Measurements from ENCODE around the gene RASA3. TPM values are rescaled to one million over a fixed set of nuclear protein-coding genes. Genes with fewer than 3 reads are reported as not detected.

The RASA3 gene
- total and polyA plus RNA-seq, 2 of the 8 experiments (the other 6 are each of a cell fraction or from before 2014, with no cell fraction given) = 7.5 to 21.9 TPM

DNA sequence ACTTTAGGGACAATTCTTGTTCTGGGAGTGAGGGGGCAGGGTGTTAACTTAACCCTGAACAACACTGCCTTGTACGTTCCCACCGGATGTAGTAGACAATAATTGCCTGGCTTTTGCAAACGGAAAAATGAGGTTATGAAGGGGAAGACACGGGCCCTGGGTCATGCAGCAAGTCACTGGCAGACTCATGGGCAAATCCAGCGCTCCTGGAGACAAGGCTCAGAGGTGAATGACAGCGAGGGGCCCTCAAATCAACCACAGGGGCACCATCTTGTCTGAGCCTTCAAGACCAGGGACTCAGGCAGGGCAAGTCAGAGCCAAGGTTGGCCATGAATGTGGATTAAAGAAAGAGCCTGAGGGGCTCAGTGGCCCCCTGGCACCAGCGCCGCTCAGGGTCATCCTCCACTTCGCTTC, 2.8 kb downstream of the RASA3 start:
- FAIRE-seq = no peak
- H4K91ac ChIP-seq (replicated peaks; ENCODE audit: insufficient read length, low read length) = no peak overlapping the region
- ChIA-PET POLR2A (ENCODE audit: partially characterized antibody) (no interaction called here), CTCF (ENCODE audit: partially characterized antibody) (interaction anchor here (1.8 kb wide), 1 partner anchor 17 kb away, joined by 7 read pairs; no protein-coding TSS in a partner anchor)
- no peak overlapping the region for H3K4me3 ChIP-seq (ENCODE audit: extremely low read depth in 1 of 4, insufficient read depth in 2 of 4, low read depth in 3 of 4, low read length in 4 of 4)
- no peak overlapping the region for H2AFZ ChIP-seq (ENCODE audit: low read length)
- H3K23ac ChIP-seq (ENCODE audit: insufficient read length) = no peak overlapping the region
- WGBS, 2 experiments (ENCODE audit: extremely low coverage in 1 of 2, insufficient coverage in 1 of 2, insufficient read length in 1 of 2, insufficient replicate concordance in 2 of 2, low coverage in 1 of 2, low lambda C conversion rate in 2 of 2, missing lambda C conversion rate in 1 of 2) = 84% methylated on average over 9 of the region's 9 CpGs; no CpG with 5 or more reads in 1 of the 2 experiments
- H3K9me3 ChIP-seq (ENCODE audit: insufficient read depth in 2 of 2, low read depth in 1 of 2, low read length in 1 of 2) = no peaks in the 10 kb centered on the region
- peaks cover 2 to 14% of the 10 kb centered on the region in 2 experiments for H4K20me1 ChIP-seq (replicated peaks in 1 of 2; ENCODE audit: control insufficient read depth in 1 of 2, insufficient read depth in 2 of 2, low read length in 2 of 2)
- H4K8ac ChIP-seq (ENCODE audit: extremely low read depth, insufficient read depth, low read length) = no peak overlapping the region; the same call in 1 of the 2 replicates
- H3K4me2 ChIP-seq (ENCODE audit: insufficient read depth in 1 of 2, low read depth in 2 of 2, low read length in 2 of 2) = no peak overlapping the region; a peak in 1 of 4 replicates
- H2BK120ac ChIP-seq (replicated peaks; ENCODE audit: low read depth, low read length) = no peak overlapping the region
- peaks cover 0 to 53% of the 10 kb centered on the region in 2 experiments; a peak in 3 of 4 replicates for H3K79me2 ChIP-seq (ENCODE audit: control insufficient read depth in 1 of 2, insufficient read depth in 2 of 2, low read length in 2 of 2)
- no peak overlapping the region for H4K5ac ChIP-seq (ENCODE audit: insufficient read length, low read depth, low read length)
- H3K23me2 ChIP-seq (ENCODE audit: low read depth, low read length) = peaks cover 20% of the 10 kb centered on the region
- H3K79me1 ChIP-seq (ENCODE audit: low read depth, low read length) = peaks cover 14% of the 10 kb centered on the region
- no peak overlapping the region for H3K9ac ChIP-seq (replicated peaks in 1 of 4; ENCODE audit: extremely low read depth in 1 of 4, low read depth in 3 of 4, low read length in 3 of 4)
- H3K27me3 ChIP-seq (replicated peaks in 1 of 4; ENCODE audit: control insufficient read depth in 3 of 4, extremely low read depth in 1 of 4, insufficient read depth in 3 of 4, low read length in 3 of 4) = peaks cover 0 to 13% (median 10%) of the 10 kb centered on the region in 4 experiments; a peak in 5 of 7 replicates
- no peak overlapping the region for H3K14ac ChIP-seq (ENCODE audit: insufficient read length)
- no peak overlapping the region for H3K56ac ChIP-seq (replicated peaks; ENCODE audit: insufficient read length, low read depth, low read length)
- peak overlapping the region; percentile 2; the same call in 1 of the 2 replicates for H2BK12ac ChIP-seq (ENCODE audit: low read depth, low read length)
- H2BK15ac ChIP-seq (ENCODE audit: low read length) = no peak overlapping the region
- no peak overlapping the region for H2BK5ac ChIP-seq (ENCODE audit: low read depth, low read length)
- H3K18ac ChIP-seq (ENCODE audit: extremely low read depth, low read length) = no peak overlapping the region
- H2BK20ac ChIP-seq (ENCODE audit: low read length) = no peak overlapping the region
- DNase-seq (ENCODE audit: low read depth in 1 of 2, low spot score in 2 of 2) = no peak
- H3K4me1 ChIP-seq (replicated peaks in 1 of 4; ENCODE audit: control insufficient read depth in 3 of 4, insufficient read depth in 4 of 4, low read length in 3 of 4) = peaks cover 12 to 35% (median 25%) of the 10 kb centered on the region in 4 experiments
- no peak overlapping the region for H3K4ac ChIP-seq (replicated peaks; ENCODE audit: insufficient read length, low read depth, low read length)
- no peak overlapping the region for H3K27ac ChIP-seq (ENCODE audit: low read depth, low read length)
- H2AK5ac ChIP-seq (ENCODE audit: low read depth, low read length) = peak overlapping the region; percentile 56
- no peaks in the 10 kb centered on the region for H3K36me3 ChIP-seq (ENCODE audit: control insufficient read depth in 2 of 4, insufficient read depth in 4 of 4, low read length in 3 of 4)
- TF ChIP-seq JUN (IDR thresholded peaks at IDR 0.05; ENCODE audit: low read depth, low read length) = no peak
- TF ChIP-seq RAD21 (IDR thresholded peaks at IDR 0.05 in 1 of 2, conservative IDR thresholded peaks at IDR 0.05 in 1 of 2; ENCODE audit: low read depth in 2 of 2, low read length in 2 of 2) = no peak
- TF ChIP-seq, protein P1, sequence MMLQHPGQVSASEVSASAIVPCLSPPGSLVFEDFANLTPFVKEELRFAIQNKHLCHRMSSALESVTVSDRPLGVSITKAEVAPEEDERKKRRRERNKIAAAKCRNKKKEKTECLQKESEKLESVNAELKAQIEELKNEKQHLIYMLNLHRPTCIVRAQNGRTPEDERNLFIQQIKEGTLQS (IDR thresholded peaks at IDR 0.05; ENCODE audit: insufficient read depth, low read depth, low read length) = no peak
- no peak for TF ChIP-seq SP4 (IDR thresholded peaks at IDR 0.05; ENCODE audit: low read length)
- TF ChIP-seq TAF7 (optimal IDR thresholded peaks at IDR 0.05; ENCODE audit: borderline replicate concordance, low read depth, low read length) = no peak
- no peak for TF ChIP-seq GABPA (IDR thresholded peaks at IDR 0.05; ENCODE audit: borderline replicate concordance, insufficient read depth, low read length)
- no peak for TF ChIP-seq SIN3A (conservative IDR thresholded peaks at IDR 0.05 in 1 of 2, IDR thresholded peaks at IDR 0.05 in 1 of 2; ENCODE audit: low read depth in 1 of 2, low read length in 2 of 2)
- TF ChIP-seq CHD2 (IDR thresholded peaks at IDR 0.05; ENCODE audit: low read length) = no peak
- TF ChIP-seq SRF (IDR thresholded peaks at IDR 0.05; ENCODE audit: low read depth, low read length) = no peak
- TF ChIP-seq FOSL1 (IDR thresholded peaks at IDR 0.05; ENCODE audit: insufficient read depth, low read depth, low read length) = no peak
- TF ChIP-seq POU5F1 (IDR thresholded peaks at IDR 0.05; ENCODE audit: low read depth, low read length) = no peak
- no peak for TF ChIP-seq SP2 (IDR thresholded peaks at IDR 0.05; ENCODE audit: low read length)
- no peak for TF ChIP-seq TAF1 (IDR thresholded peaks at IDR 0.05; ENCODE audit: low read depth, low read length)
- TF ChIP-seq ZNF274 (IDR thresholded peaks at IDR 0.05; ENCODE audit: borderline replicate concordance, extremely low read depth, low read length) = no peak
